ENCODE results near the gene SOX8. TPM values are rescaled to one million over a fixed set of nuclear protein-coding genes. Genes with fewer than 3 reads are reported as not detected.

The SOX8 gene
- total and polyA plus RNA-seq, 10 of the 15 experiments (the other 5 are each of a cell fraction or from before 2014, with no cell fraction given): not detected

DNA sequence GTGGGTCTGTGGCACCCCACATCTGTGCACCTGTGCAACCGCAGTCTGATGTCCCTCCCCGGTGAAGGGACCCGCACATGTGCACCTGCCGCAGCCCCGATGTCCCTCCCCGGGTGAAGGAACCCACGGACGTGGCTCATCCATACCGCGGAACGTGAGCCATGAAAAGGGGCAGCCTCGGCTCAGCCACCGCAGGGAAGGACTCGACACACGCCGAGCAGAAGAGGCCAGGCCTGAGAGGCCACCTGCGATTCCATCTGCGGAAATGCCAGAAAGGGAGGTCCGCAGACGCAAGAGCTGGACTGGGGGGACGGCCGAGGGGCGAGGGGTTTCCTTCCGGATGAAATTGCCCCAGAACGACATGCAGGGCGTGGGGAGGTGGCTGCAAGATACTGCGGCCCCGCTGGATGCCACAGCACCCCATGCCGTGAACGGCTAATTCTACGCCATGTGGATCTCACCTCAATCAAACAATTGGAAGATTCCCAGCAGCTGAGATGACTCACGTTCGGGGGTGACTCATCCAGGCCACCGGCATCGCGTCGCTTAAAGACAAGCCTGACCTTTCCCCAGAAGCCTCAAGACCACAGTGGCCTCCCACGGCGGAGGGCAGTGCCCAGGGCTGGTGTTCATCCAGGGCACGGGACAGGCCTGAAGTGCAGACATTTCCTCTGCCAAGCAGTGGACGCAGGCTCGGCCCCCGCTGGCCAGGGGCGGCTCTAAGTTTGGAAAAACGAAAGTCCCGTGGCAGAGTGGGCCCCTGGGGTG lies 21.0 kb downstream of the SOX8 start:
- Histone ChIP-seq H3K27ac (ENCODE audit: control insufficient read depth, insufficient read depth) (no peak overlapping the region), H3K27me3 (replicated peaks in 1 of 2; ENCODE audit: control insufficient read depth in 2 of 2, insufficient read depth in 2 of 2, low read length in 1 of 2) (no peaks in the 10 kb centered on the region; a peak in 1 of 4 replicates), H3K79me2 (ENCODE audit: control insufficient read depth, insufficient read depth, low read length) (no peaks in the 10 kb centered on the region), H3K9ac (ENCODE audit: control insufficient read depth, insufficient read depth, low read length) (no peak overlapping the region), H3K4me1 (ENCODE audit: control insufficient read depth, insufficient read depth, low read length) (peaks cover 10% of the 10 kb centered on the region), H4K20me1 (ENCODE audit: control insufficient read depth, insufficient read depth) (no peaks in the 10 kb centered on the region), H3K4me3 (no peak overlapping the region), H3K9me3 (replicated peaks; ENCODE audit: control insufficient read depth, insufficient read depth, low read length) (no peaks in the 10 kb centered on the region), H3K4me2 (ENCODE audit: control insufficient read depth, insufficient read depth) (no peak overlapping the region), H3K36me3 (ENCODE audit: control insufficient read depth in 2 of 2, insufficient read depth in 2 of 2, low read length in 1 of 2) (no peaks in the 10 kb centered on the region), H2AFZ (ENCODE audit: control insufficient read depth, low read depth, low read length) (no peak overlapping the region)
- BruUV-seq (replicated peaks): no TSS peak
- ATAC-seq (no peak), FAIRE-seq (no peak), DNase-seq (ENCODE audit: low read depth, low spot score) (no peak)
- in situ Hi-C loops (cut with MboI): no loop called here
- WGBS (ENCODE audit: insufficient coverage, insufficient replicate concordance, low lambda C conversion rate, missing lambda C conversion rate): 55% methylated on average over 38 of the region's 46 CpGs
- intact Hi-C loops (cut with micrococcal nuclease; ENCODE audit: unreplicated experiment): no loop called here
- ChIA-PET RAD21 (ENCODE audit: unreplicated experiment) (no interaction called here), CTCF (no interaction called here), POLR2A (no interaction called here), SMC1A (ENCODE audit: uncharacterized antibody, unreplicated experiment) (no interaction called here)
- no peak for TF ChIP-seq MXI1 (IDR thresholded peaks at IDR 0.05; ENCODE audit: low read depth, low read length)
- TF ChIP-seq STAT3 (IDR thresholded peaks at IDR 0.05; ENCODE audit: low read depth, low read length): no peak
- TF ChIP-seq RBBP5 (conservative IDR thresholded peaks at IDR 0.05): no peak
- no peak for TF ChIP-seq RAD21 (IDR thresholded peaks at IDR 0.05; ENCODE audit: insufficient read depth, low read depth, low read length)
- TF ChIP-seq ETV6 (conservative IDR thresholded peaks at IDR 0.05 in 1 of 2, IDR thresholded peaks at IDR 0.05 in 1 of 2; ENCODE audit: borderline replicate concordance in 1 of 2, low read depth in 1 of 2): no peak
- TF ChIP-seq ZZZ3 (IDR thresholded peaks at IDR 0.05; ENCODE audit: control insufficient read depth, insufficient read length, low read depth): no peak
- TF ChIP-seq SMC3 (IDR thresholded peaks at IDR 0.05; ENCODE audit: borderline replicate concordance, low read length): no peak
- TF ChIP-seq, protein P1, sequence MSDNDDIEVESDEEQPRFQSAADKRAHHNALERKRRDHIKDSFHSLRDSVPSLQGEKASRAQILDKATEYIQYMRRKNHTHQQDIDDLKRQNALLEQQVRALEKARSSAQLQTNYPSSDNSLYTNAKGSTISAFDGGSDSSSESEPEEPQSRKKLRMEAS (IDR thresholded peaks at IDR 0.05; ENCODE audit: low read depth, low read length): no peak
- no peak for TF ChIP-seq HDAC2 (IDR thresholded peaks at IDR 0.05)
- TF ChIP-seq MEF2B (IDR thresholded peaks at IDR 0.05; ENCODE audit: partially characterized antibody, poor library complexity, severe bottlenecking): no peak
- TF ChIP-seq FOXK2 (IDR thresholded peaks at IDR 0.05): no peak
- TF ChIP-seq, protein P2, sequence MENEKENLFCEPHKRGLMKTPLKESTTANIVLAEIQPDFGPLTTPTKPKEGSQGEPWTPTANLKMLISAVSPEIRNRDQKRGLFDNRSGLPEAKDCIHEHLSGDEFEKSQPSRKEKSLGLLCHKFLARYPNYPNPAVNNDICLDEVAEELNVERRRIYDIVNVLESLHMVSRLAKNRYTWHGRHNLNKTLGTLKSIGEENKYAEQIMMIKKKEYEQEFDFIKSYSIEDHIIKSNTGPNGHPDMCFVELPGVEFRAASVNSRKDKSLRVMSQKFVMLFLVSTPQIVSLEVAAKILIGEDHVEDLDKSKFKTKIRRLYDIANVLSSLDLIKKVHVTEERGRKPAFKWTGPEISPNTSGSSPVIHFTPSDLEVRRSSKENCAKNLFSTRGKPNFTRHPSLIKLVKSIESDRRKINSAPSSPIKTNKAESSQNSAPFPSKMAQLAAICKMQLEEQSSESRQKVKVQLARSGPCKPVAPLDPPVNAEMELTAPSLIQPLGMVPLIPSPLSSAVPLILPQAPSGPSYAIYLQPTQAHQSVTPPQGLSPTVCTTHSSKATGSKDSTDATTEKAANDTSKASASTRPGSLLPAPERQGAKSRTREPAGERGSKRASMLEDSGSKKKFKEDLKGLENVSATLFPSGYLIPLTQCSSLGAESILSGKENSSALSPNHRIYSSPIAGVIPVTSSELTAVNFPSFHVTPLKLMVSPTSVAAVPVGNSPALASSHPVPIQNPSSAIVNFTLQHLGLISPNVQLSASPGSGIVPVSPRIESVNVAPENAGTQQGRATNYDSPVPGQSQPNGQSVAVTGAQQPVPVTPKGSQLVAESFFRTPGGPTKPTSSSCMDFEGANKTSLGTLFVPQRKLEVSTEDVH (IDR thresholded peaks at IDR 0.05; ENCODE audit: low read depth, partially characterized antibody): no peak
- no peak for TF ChIP-seq MYB (IDR thresholded peaks at IDR 0.05; ENCODE audit: borderline replicate concordance, low read depth, low read length)
- no peak for TF ChIP-seq TCF7 (IDR thresholded peaks at IDR 0.05; ENCODE audit: borderline replicate concordance)
- TF ChIP-seq TBL1XR1 (IDR thresholded peaks at IDR 0.05; ENCODE audit: low read depth, low read length): no peak

All from GM12878 (cell line).